Skeletal muscle tissue (tissue), 4 donors: Measurements from ENCODE around the gene ATN1. TPM values are rescaled to one million over a fixed set of nuclear protein-coding genes. Genes with fewer than 3 reads are reported as not detected.

Experiments used
- H3K27ac ChIP-seq: one replicate; pipeline ENCODE4 v1.7.0; 2013; ENCODE audit warnings: mild to moderate bottlenecking, low read depth, low read length, inconsistent platforms
- H3K27me3 ChIP-seq, 3 donors: one replicate each; pipeline ENCODE4 v1.7.0; 2013; ENCODE audit warnings: low read length in 3 of 3; ENCODE audit not compliant: control insufficient read depth in 3 of 3, insufficient read depth in 3 of 3
- H3K36me3 ChIP-seq, 3 donors: one replicate each; pipeline ENCODE4 v1.7.0; 2013; ENCODE audit warnings: low read length in 3 of 3; ENCODE audit not compliant: control insufficient read depth in 3 of 3, insufficient read depth in 3 of 3
- H3K4me1 ChIP-seq, 3 donors: one replicate each; pipeline ENCODE4 v1.7.0; 2013; ENCODE audit warnings: low read length in 3 of 3, mild to moderate bottlenecking in 3 of 3; ENCODE audit not compliant: control insufficient read depth in 3 of 3, insufficient read depth in 3 of 3
- H3K4me3 ChIP-seq, 3 donors: one replicate each; pipeline ENCODE4 v1.7.0; 2013; ENCODE audit warnings: low read length in 3 of 3
- H3K9ac ChIP-seq, 3 donors: one replicate each; pipeline ENCODE4 v1.7.0; 2013; ENCODE audit warnings: low read length in 3 of 3, mild to moderate bottlenecking in 3 of 3, moderate library complexity in 2 of 3, low read depth in 1 of 3
- H3K9me3 ChIP-seq, 3 donors: one replicate each; pipeline ENCODE4 v1.7.0; 2013; ENCODE audit warnings: low read length in 3 of 3; ENCODE audit not compliant: control insufficient read depth in 3 of 3
- total RNA-seq: library from RNA; depleted of rRNA; stranded (reverse); fragments of >200 nt; gene quantifications from one replicate; pipeline ENCODE4 v1.2.3, GENCODE V29; 2014
- donor health status: Osteomylitis.

Gene ATN1
- total RNA-seq, 1 donor from 2014 or later, result 7.3 TPM

DNA sequence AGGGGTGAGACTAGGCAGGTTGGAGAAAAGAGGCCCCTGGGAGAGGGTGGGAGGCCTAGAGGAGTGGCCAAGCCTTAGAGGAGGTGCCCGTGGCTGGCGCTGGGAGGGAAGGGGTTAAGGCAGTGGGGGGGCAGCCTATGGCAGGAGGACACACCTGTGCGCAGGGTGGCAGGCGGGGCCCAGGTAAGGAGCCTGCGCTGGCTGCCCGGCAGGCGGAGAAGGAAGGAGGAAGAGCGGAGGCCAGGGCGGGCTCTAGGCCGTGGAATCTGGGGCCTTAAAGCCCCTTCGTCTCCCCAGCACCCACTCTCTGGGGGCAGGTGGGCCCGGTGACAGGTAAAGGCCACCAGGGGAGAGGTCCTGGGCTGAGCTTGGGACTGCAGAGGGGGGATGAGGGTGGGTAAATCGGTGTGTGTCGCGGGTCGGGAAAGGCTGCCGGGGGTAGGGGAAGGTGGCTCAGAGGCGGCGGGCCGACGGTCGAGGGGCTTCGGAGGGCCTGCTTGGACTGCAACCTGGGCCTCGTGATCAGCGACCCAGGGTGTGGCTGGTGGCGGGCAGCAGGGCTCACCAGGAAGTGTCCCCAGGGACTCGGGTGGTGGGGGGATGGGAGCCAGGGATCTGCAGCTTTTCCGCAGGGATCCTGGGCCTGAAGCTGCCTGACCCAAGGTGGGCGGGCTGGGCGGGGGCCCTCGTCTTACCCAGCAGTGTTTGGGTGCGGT, 35.4 kb downstream of the ATN1 start:
- H3K9me3 ChIP-seq, result no peaks in the 10 kb centered on the region
- H3K36me3 ChIP-seq, result peaks cover 25 to 32% (median 28%) of the 10 kb centered on the region in 3 donors
- H3K27ac ChIP-seq, result no peak overlapping the region
- H3K4me1 ChIP-seq, result peaks cover 37 to 47% (median 44%) of the 10 kb centered on the region in 3 donors
- H3K27me3 ChIP-seq, result no peaks in the 10 kb centered on the region
- H3K9ac ChIP-seq, result no peak overlapping the region
- no peak overlapping the region for H3K4me3 ChIP-seq

GRCh38 chr12:6963791-6964413, 36.1 kb downstream of the ATN1 start:
- Histone ChIP-seq H3K4me1 (peaks cover 42 to 48% (median 44%) of the 10 kb centered on the region in 3 donors), H3K4me3 (no peak overlapping the region), H3K27ac (no peak overlapping the region), H3K36me3 (peaks cover 32 to 39% (median 35%) of the 10 kb centered on the region in 3 donors), H3K9ac (peak overlapping the region in 2 of 3 donors; percentile 45 to 55), H3K27me3 (no peaks in the 10 kb centered on the region), H3K9me3 (no peaks in the 10 kb centered on the region)

DNA sequence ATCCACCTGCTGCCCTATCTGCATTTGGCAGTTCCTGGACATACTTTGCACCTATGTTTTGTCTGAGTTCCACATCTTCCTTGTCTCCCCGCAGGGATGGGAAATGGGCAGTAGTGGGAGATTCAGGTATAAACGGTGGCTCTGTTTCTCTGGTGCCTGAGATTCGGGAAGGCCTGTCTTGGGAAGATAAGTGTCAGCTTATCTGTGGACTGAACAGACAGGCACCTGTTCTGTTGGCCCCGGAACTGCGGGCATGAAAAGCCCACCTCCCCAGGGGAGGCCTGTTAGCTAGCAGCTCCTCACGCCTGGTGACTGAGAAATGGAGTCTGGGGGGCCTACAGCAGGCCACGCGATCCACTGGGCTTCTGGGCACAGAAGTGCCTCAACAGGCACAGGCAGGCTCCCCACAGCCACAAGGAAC, 36.9 kb downstream of the ATN1 start:
- Histone ChIP-seq H3K27ac (peak overlapping the region; percentile 74), H3K36me3 (peaks cover 32 to 43% (median 37%) of the 10 kb centered on the region in 3 donors), H3K27me3 (no peaks in the 10 kb centered on the region), H3K4me1 (peaks cover 47 to 51% (median 48%) of the 10 kb centered on the region in 3 donors), H3K9me3 (no peaks in the 10 kb centered on the region), H3K9ac (peak overlapping the region; percentile 50 to 73 (median 55)), H3K4me3 (no peak overlapping the region)

- peak overlapping the region; percentile 50 to 73 (median 55) for H3K9ac ChIP-seq
- peak overlapping the region; percentile 74 for H3K27ac ChIP-seq
- H3K4me3 ChIP-seq, result no peak overlapping the region
- peaks cover 32 to 43% (median 40%) of the 10 kb centered on the region in 3 donors for H3K36me3 ChIP-seq
- H3K9me3 ChIP-seq, result no peaks in the 10 kb centered on the region
- no peaks in the 10 kb centered on the region for H3K27me3 ChIP-seq
- H3K4me1 ChIP-seq, result peaks cover 47 to 51% (median 51%) of the 10 kb centered on the region in 3 donors
These were observed 37.4 kb downstream of the ATN1 start for GRCh38 chr12:6965026-6965661.

DNA sequence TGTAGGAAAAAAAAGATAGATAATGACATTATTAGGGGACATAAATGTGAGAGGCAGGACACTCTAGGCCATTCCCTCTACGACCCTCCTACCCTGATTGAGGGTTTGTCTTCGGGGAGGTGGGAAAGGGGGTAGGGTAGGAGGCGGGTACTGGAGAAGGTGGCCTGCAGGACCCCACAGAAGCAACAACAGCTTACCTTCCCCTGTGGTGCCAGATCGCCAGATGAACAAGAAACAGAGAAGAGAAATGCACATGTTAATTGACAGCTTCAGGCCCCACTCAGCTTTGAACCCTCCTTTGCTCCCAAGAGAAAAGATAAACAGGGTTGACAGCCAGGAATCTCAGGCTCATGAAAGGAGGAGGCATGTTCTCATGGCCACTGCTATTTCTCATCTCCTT, 38.0 kb downstream of the ATN1 start:
- Histone ChIP-seq H3K27ac (peak overlapping the region; percentile 74), H3K4me3 (no peak overlapping the region), H3K9me3 (no peaks in the 10 kb centered on the region), H3K27me3 (no peaks in the 10 kb centered on the region), H3K4me1 (peaks cover 42 to 47% (median 45%) of the 10 kb centered on the region in 3 donors), H3K36me3 (peaks cover 32 to 43% (median 42%) of the 10 kb centered on the region in 3 donors), H3K9ac (no peak overlapping the region)

DNA sequence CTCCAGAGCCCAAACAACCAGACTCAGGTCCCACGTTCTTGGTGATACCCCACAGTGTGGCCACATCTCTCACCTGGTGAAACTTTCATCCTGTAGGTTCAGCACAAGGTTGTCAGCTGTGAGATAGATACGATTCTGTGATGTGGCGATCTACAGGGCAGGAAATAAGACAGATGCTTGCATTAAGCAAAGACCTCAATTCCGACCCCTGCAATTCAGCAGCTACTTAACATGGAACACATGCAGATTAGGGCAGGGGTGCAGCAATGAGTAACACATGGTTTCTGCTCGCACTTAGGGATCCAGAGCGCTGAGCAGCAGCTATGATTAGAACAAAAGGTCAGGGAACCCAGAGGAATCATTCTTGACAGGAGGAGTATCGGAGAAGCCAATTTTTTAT, 38.6 kb downstream of the ATN1 start:
- peaks cover 36 to 45% (median 42%) of the 10 kb centered on the region in 3 donors for H3K4me1 ChIP-seq
- H3K27me3 ChIP-seq, result no peaks in the 10 kb centered on the region
- H3K9ac ChIP-seq, result no peak overlapping the region
- H3K27ac ChIP-seq, result no peak overlapping the region
- no peaks in the 10 kb centered on the region for H3K9me3 ChIP-seq
- H3K4me3 ChIP-seq, result no peak overlapping the region
- peaks cover 32 to 43% (median 42%) of the 10 kb centered on the region in 3 donors for H3K36me3 ChIP-seq

DNA sequence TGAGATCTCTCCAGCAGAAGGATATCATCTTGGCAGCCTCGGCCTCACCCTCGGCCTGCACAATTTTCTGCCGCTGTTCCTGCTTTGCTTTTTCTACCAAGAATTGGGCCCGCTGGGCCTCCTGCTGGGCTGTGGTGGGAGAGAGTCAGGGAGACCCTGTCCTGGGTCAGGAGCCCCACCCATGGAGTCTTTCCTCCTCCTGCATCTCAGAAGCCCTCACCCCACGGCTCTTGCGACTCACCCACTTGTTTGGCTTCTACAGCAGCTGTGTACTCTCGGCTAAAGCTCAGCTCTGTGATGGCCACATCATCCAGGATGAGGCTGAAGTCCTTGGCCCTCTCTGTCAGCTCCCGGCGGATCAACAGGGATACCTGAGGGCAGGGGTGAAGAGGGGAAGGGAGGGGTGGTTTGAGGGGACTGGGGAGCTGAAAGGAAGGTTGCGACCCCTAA, 39.9 kb downstream of the ATN1 start:
- Histone ChIP-seq H3K9ac (no peak overlapping the region), H3K27me3 (no peaks in the 10 kb centered on the region), H3K27ac (no peak overlapping the region), H3K4me1 (peaks cover 25 to 44% (median 38%) of the 10 kb centered on the region in 3 donors), H3K36me3 (peaks cover 32 to 43% (median 42%) of the 10 kb centered on the region in 3 donors), H3K4me3 (no peak overlapping the region), H3K9me3 (no peaks in the 10 kb centered on the region)

- H3K27me3 ChIP-seq, result no peaks in the 10 kb centered on the region
- H3K27ac ChIP-seq, result no peak overlapping the region
- H3K9me3 ChIP-seq, result no peaks in the 10 kb centered on the region
- peak overlapping the region in 1 of 3 donors; percentile 100 for H3K4me3 ChIP-seq
- peaks cover 25 to 46% (median 38%) of the 10 kb centered on the region in 3 donors for H3K4me1 ChIP-seq
- peak overlapping the region in 2 of 3 donors; percentile 8 to 97 for H3K9ac ChIP-seq
- H3K36me3 ChIP-seq, result peaks cover 32 to 43% (median 42%) of the 10 kb centered on the region in 3 donors
These were observed 40.7 kb downstream of the ATN1 start for GRCh38 chr12:6968426-6968825.

DNA sequence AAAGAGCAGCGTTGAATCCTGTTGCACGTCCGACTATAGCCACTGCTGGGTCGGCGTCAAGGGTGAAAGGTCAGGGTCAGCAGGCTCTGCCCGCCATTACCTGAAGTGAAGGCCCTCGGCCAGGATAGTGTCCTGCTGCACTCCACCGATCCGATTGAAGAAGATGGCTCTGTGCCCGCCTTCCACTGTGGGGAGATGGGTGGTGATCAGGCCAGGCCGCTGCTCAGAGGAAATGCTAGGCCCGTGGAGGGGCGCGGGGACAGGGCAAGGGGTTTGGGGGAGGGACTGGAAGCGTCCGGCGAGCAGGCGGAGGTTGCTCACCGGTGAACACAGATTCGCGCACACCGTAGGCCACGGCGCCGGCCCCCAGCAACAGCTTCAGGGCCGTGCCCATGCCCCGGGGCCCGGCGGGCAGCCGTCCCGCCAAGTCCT, 42.4 kb downstream of the ATN1 start:
- Histone ChIP-seq H3K9me3 (no peaks in the 10 kb centered on the region), H3K9ac (peak overlapping the region; percentile 87 to 97 (median 95)), H3K27me3 (no peaks in the 10 kb centered on the region), H3K27ac (peak overlapping the region; percentile 89), H3K4me1 (peaks cover 19 to 41% (median 27%) of the 10 kb centered on the region in 3 donors), H3K36me3 (peaks cover 43 to 54% (median 47%) of the 10 kb centered on the region in 3 donors), H3K4me3 (peak overlapping the region; percentile 89 to 100 (median 94))
